IPS DF 4.7 (cell line): ENCODE results near the gene CIT.
"Not testable (repeated sequence)": the region's sequence is repeated elsewhere in the genome, so short reads cannot be mapped to it uniquely, and the experiment has no call there.

ENCODE experiments used
- DNase-seq: peaks from one replicate; pipeline ENCODE4 v3.0.0-alpha.2; 2013; ENCODE audit warnings: low spot score; ENCODE audit errors: extremely low read depth

The CIT gene

GRCh38 chr12:119876761-119877638, at the start of gene CIT:
TSS of gene CIT (minus strand) at chr12:119877320. CDS start at chr12:119876168, 1,152 bp downstream.
- DNase-seq, result peak; percentile 95

- DNase-seq, result no peak
Measured at GRCh38 chr12:119925269-119925668, 48.1 kb upstream of the CIT start.

- DNase-seq, result no peak
Measured at GRCh38 chr12:119920064-119920463, 42.9 kb upstream of the CIT start.

- no peak for DNase-seq
Measured at GRCh38 chr12:119915894-119916510, 38.9 kb upstream of the CIT start.

GRCh38 chr12:119914666-119915065, 37.5 kb upstream of the CIT start:
- peak; percentile 19 for DNase-seq

- no peak for DNase-seq
Measured at GRCh38 chr12:119913536-119914330, 36.6 kb upstream of the CIT start.

GRCh38 chr12:119911182-119911581, 34.1 kb upstream of the CIT start:
- no peak for DNase-seq

GRCh38 chr12:119910586-119910985, 33.5 kb upstream of the CIT start:
- no peak for DNase-seq

- DNase-seq, result peak; percentile 44
Measured at GRCh38 chr12:119902084-119902509, 25.0 kb upstream of the CIT start.

- no peak for DNase-seq
Measured at GRCh38 chr12:119901670-119902069, 24.6 kb upstream of the CIT start.

GRCh38 chr12:119894916-119895315, 17.8 kb upstream of the CIT start:
- no peak for DNase-seq

GRCh38 chr12:119892611-119893010, 15.5 kb upstream of the CIT start:
- DNase-seq, result not testable (repeated sequence)

- DNase-seq, result no peak
Measured at GRCh38 chr12:119885549-119885948, 8.4 kb upstream of the CIT start.

GRCh38 chr12:119883791-119884190, 6.7 kb upstream of the CIT start:
- DNase-seq, result not testable (repeated sequence)

GRCh38 chr12:119883237-119883636, 6.1 kb upstream of the CIT start:
- DNase-seq, result no peak

- no peak for DNase-seq
Measured at GRCh38 chr12:119877639-119877948, 474 bp upstream of the CIT start.

- DNase-seq, result no peak
Measured at GRCh38 chr12:119870457-119870856, 6.7 kb downstream of the CIT start.

- no peak for DNase-seq
Measured at GRCh38 chr12:119869720-119870119, 7.4 kb downstream of the CIT start.

GRCh38 chr12:119868992-119869391, 8.1 kb downstream of the CIT start:
- no peak for DNase-seq

- no peak for DNase-seq
Measured at GRCh38 chr12:119864591-119864990, 12.5 kb downstream of the CIT start.

- DNase-seq, result no peak
Measured at GRCh38 chr12:119859241-119859640, 17.9 kb downstream of the CIT start.

- no peak for DNase-seq
Measured at GRCh38 chr12:119857041-119857591, 20.0 kb downstream of the CIT start.
